GM18520 (cell line): Measurements from ENCODE around the gene STIP1.

Source experiments
- ATAC-seq: cut with Tn5 transposase; IDR thresholded peaks from one replicate; pipeline ENCODE4 v1.9.1; 2021; ENCODE audit not compliant: unreplicated experiment

STIP1 gene

DNA sequence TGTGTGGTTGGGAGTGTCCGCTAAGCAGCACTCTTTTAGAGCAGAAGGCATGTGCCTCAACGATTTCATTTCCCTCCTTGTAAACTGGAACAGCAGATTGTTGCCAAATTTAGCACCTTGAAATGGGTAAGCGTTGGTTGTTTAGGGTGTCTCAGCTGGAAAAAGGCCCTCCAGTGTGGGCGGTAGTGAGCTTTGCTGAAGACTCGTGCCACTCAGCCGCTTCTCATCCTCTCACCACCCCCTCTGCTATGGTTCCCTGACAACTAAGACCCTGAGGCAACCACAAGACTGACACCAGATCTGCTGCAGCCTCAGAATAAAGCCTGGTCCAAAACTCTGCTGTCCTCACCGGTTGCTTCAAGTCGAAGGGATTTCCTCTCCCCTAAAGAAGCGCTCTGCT, 10.7 kb downstream of the STIP1 start:
- no peak for ATAC-seq

DNA sequence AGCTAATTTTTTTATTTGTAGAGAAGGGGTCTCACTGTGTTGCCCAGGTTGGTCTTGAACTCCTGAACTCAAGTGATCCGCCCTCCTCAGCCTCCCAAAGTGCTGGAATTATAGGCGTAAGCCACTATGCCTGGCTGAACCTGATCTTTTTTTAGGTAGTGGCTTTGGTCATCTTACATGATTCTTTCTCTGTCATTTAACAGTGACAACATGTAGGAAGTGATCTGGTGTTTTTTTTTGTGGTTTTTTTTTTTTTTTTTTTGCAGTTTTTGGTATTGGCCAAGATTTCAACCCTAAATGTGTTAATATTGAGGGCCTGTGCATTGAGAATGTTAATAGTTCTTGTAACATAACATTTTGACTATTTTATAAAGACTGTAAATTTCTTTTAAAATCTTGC, 12.5 kb downstream of the STIP1 start:
- ATAC-seq: no peak

DNA sequence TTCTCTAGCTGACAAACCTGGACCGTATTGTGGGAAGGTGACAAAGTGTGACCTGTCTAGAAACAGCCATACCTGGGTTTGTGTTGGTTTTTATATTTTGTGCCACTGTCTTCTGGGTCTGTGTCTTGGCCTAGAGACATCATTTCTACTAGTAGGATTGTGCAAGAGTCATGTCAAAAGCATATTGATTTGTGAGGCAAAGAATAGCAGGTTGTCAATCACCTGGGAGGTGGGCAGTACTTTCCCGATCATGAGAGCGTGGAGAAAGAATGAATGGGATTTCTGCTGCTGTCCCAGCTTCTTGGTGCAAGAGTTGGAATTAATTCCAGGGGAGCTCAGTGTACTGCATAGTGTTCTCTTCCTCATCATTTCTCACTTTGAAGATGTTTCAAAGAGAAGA, 15.6 kb downstream of the STIP1 start:
- ATAC-seq: no peak

DNA sequence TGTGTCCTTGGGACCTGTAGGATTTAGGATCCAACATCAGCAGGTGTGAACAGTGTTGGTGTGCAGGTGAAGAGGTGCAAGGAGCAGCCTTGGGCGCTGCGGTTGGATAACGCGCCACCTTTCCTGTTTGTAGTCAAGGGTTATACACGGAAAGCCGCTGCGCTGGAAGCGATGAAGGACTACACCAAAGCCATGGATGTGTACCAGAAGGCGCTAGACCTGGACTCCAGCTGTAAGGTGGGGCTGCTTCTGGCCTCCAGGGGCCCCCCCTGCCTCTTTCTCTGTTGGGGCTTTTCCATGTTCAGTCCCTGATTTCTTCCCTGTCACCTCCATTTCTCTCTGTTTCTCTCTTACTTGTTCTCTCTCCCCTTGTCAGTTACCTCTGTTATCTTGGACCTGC, 17.0 kb downstream of the STIP1 start:
- ATAC-seq: no peak

DNA sequence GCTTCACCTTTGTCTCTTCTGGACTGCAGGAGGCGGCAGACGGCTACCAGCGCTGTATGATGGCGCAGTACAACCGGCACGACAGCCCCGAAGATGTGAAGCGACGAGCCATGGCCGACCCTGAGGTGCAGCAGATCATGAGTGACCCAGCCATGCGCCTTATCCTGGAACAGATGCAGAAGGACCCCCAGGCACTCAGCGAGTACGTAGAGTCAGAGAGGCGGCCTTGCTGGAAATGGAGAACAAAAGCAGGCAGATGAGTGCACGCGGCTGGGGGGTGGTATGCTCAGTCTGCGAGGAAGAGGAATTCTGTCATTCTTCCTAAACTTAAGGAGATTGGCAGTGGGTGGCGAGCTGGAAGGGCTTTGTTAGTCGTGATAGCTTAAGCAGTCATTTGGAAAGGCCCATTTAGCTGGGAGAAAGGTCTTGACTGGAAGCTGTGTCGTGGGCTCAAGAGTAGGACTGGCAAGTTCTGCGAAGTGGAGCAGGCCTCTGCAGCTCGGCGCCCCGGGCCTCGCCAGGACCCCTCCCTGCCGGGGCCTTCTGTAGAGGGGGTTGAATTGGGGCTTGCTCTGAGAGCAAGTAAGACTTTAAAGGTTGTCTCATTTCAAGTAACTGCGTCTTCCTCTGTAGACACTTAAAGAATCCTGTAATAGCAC, 17.6 kb downstream of the STIP1 start:
- no peak for ATAC-seq

DNA sequence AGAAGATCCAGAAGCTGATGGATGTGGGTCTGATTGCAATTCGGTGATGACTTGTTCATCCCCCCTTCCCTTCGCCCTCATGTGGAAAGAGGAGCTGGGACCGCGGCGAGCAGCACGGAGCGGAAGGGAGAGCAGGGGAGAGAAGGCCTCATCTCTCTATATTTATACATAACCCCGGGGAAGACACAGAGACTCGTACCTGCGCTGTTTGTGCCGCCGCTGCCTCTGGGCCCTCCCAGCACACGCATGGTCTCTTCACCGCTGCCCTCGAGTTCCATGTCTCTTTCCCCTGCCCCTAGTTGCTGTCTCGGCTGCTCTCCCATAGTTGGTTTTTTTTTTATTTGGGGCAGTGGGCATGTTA, 18.1 kb downstream of the STIP1 start:
- ATAC-seq: no peak

DNA sequence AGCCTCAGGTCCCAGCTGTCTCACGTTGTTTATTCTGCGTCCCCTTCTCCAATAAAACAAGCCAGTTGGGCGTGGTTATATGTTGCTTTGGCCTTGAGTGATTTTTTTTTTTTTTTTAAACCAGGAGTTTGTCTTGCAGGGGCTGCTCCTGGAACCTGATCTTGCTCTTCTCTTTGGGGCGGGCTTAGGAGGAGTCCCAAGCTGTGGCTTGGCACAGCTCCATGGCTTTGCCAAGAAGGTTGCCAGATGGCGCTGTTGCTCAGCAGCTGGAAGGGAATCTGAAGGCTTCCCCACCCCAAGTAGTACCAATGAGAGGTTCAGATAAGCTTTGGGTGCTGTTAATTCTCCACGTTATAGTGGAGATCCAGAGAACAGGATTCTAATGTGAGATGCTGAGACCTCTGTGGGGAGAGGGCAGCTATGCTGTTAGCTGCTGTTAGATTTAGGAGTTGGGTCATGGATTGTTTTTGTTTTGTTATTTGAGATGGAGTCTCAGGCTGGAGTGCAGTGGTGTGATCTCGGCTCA, 18.6 kb downstream of the STIP1 start:
- no peak for ATAC-seq

DNA sequence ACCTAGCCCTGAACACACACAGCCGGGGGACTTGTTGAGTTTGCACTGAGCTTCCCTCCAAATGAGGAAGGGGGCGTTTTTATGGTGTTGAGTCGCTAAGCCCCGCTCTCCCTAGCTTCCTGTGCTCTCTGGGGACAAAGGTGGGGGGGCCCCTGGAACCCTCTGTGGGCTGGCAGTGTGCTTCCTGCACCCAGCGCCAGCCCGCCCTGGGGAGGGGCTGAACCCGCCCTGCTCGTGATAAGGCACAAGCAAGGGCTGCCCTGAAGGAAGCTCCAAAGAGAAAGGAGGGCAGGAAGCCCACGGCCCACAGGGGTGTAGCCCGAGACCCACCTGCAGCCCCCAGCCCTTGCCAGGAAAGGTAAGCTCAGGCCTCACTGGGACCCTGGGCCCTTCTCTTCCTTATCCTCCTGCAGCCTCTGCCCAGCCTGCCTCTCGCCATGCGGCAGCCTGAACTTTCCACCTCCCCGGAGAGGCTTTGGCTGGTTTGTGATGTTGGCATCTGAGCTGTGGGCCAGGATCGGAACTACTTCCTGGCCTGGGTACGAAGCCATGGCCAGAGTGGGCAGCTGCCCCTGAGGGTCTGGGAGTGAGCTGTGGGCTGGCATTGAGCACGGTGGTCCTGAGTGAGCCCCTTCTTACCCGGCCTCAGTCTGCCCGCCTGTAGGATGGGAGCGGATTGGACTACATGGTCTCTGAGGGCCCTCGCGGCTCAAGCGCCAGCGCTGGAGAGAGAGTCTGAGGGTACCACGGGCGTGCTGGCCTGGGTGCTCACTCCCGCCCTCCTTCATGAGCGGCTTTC, 20.7 kb downstream of the STIP1 start, which contains the start of gene FERMT3:
Gene FERMT3, plus strand, starts transcription at position 265 of the 799 bp plus-strand sequence. CDS start 644 bp downstream, outside the sequence.
- ATAC-seq: no peak

DNA sequence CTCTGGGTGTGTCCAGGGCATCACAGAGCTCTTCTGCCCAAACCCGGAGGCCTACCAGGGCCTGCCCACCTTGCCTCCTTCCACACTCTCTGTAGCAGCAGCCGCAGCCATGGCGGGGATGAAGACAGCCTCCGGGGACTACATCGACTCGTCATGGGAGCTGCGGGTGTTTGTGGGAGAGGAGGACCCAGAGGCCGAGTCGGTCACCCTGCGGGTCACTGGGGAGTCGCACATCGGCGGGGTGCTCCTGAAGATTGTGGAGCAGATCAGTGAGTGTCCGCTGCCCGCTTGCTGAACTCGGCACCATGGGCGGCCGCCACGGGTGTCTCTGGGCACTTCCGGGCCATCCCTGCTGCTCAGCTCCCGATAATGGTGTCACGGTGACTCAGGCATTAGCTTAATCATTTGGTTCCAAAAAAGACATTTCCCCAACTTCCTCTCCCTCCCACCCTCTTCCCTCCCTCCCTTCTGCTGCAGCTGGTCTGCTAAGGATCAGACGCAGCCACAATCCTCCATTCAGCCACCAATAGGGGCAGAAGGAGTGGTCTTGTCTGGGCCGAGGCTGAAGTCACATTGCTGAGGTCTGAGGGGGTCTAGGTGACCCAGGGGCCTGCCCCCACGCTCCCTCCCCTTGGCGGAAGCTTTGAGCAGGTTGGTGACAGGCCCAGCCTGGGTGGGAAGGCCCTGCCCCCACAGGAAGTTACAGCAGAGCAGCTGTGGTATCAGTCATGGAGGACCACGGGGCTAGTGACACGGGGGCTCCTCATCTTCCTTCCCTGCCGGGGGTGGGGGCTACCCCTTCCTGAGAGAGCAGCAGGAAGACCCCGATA, 21.5 kb downstream of the STIP1 start:
- peak; percentile 47 for ATAC-seq

DNA sequence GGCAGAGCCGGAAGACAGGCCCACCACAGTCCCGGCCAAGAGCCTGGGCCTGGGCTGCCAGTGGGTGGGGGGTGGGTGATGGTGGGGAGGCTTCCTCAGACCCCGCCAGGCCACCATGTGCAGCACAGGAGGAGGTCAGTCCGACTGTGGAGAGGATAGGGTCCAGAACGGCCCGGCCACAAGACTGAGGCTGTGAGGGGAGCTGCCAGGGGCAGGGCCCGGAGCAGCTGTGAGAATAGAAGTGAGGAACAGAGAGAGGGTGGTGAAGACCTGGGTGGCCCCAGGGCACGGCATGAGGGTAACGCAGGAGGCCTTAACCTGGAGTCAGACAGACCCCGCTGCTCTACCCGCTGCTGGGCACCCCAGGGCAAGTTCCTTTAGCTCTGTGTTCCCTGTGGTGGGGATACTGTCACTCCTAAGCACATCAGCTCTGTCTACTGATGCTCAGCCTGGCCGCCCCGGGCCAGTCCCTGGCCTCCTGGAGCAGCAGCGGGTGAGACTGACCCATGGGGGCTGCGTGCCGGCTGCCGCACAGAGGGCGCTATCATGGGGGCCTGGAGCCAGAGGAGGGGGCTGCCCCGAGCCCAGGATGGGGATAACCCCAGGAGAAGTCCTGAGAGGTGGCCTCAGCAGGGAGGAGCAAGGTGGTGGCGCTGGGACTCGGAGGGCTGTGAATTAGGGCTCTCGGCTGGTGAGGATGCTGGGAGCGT, 22.3 kb downstream of the STIP1 start:
- ATAC-seq: no peak

DNA sequence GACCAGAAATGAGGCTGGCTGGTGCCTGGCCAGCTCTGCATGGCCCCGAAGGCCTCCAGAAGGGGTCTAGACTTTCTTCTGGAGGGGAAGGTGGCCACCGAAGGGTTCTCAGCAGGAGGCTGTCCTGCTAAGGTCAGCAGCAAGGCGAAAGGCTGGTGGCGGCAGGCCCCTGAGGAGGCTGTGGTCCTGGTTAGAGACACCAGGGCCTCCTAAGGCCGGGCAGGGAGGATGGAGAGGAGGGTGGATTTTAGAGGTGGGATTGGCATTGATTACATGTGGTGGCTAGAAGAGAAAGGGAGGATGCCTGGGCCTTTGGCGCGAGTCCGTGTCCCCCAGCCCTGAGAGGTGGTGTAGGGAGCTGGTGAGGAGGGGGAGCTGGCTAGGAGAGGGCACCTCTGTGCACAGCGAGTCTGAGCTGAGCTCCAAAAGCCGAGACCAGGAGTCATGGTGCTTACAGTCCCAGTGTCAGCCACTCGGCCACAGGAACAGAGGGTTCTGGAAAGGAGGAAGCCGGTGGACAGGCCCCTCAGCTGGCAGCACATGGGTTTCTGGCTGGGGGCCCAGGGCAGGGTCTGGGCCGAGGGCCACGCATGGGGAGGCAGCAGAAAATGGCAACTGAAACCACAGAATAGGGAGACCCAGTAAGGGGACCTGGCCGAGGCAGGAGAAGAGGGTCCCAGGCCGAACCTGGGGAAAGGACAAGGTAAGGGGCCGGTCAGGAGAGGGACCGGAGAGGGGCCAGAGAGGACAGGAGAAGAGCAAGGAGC, 23.0 kb downstream of the STIP1 start:
- ATAC-seq: no peak

DNA sequence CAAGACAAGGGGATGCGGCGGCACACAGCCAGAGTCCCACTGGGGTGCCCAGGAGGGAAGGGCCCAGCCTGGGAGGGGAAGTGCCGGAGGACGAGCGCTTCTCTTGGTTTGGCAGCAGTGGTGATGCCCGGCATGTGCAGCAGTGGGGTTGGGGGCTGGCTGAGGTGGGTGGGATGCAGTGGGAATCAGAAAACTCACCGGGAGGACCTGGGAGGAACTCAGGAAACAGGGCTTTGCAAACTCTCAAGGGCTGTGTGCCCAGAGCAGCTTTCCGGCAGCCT, 23.5 kb downstream of the STIP1 start:
- no peak for ATAC-seq

DNA sequence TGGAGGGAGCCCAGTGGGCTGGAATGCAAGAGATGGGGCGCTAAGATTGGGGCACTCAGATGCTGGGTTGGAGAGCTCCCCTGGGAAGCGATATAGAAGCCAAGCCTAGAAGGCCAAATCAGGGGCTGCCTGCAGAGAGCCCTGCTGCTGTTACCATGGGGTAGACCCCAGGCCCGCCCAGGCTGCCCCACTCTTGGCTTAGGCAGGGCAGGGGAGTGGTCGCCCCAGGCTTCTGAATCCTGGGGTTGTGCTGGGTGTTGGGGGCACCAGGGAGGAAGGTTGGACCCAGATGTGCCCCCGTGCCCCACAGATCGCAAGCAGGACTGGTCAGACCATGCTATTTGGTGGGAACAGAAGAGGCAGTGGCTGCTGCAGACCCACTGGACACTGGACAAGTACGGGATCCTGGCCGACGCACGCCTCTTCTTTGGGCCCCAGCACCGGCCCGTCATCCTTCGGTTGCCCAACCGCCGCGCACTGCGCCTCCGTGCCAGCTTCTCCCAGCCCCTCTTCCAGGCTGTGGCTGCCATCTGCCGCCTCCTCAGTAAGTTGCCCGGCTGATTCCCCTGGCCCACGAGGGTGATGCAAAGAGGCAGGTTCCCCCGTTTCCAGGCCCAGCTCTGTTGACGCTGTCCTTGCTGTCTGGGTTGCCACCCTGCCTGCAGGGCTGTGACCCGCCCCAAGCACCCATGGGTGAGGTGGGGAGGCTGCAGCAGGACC, 24.5 kb downstream of the STIP1 start:
- no peak for ATAC-seq

DNA sequence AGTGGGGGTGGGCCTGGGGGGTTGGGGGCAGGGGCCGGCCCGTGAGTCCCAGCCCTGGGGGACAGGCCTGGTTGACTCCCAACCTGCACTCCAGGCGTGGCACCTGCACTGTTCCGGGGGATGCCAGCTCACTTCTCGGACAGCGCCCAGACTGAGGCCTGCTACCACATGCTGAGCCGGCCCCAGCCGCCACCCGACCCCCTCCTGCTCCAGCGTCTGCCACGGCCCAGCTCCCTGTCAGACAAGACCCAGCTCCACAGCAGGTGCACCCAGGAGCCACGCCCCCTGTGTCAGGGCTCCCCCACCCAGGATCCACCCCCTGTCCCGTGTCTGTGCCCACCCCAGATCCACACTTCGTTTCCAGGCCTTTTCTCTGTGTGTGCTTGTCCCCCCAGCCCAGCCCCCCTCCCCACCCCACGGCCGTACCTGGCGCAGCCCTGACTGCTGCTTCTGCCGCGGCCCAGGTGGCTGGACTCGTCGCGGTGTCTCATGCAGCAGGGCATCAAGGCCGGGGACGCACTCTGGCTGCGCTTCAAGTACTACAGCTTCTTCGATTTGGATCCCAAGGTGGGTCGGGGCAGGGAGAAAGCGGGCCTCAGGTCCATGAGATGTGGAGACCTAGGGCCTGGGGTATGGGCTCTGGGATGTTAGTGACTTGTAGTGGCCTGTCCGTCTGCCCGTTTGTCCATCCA, 25.4 kb downstream of the STIP1 start:
- ATAC-seq: no peak

DNA sequence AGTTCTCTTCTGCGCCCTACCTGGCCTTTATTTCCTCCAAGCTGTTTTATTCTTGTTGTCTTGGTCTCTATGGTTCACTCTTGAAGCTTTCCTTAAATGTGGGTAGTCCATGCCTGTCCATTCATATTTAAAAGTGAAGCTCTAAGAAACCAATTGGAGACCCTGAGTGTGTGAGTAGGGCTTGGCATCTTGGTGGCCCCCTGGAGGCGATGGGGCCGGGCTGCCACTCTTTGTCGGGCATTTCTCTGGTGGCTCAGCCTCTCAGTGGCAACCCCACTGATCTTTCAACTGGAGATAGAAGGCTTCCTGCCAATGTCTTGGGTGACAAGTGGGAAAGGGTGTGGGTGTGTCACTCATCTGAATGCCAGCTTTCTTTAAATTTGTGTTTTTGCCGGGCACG, 30.9 kb downstream of the STIP1 start:
- ATAC-seq: no peak

DNA sequence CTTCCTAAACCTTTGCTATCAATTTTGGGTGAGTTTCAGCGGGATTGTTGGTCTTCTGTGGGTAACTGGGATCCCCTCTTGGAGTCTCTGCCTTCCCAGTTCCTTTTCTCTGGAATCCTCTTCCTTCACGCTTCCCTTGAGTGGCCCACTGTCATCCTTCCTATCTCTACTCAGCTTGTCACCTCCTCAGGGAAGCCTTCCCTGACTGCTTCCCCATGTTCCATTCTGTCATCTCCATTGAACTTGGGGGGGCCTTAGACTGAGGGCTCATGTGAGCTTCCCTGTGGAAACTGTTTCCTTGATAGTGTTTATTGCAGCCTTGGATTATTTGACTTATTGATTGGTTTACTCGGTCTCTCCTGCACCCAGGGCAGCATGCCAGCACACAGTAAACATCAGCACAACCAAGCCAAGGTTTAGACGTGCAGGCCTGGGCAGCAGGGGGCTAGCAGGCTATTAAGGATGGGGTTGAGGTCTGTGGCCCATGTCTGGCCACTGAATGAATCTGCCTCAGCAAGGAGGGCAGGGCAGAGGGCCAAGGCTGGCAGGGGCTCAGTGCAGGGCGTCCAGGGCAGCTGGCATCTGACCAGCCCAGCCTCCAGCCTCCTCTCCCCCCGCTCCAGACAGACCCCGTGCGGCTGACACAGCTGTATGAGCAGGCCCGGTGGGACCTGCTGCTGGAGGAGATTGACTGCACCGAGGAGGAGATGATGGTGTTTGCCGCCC, 32.8 kb downstream of the STIP1 start:
- no peak for ATAC-seq

DNA sequence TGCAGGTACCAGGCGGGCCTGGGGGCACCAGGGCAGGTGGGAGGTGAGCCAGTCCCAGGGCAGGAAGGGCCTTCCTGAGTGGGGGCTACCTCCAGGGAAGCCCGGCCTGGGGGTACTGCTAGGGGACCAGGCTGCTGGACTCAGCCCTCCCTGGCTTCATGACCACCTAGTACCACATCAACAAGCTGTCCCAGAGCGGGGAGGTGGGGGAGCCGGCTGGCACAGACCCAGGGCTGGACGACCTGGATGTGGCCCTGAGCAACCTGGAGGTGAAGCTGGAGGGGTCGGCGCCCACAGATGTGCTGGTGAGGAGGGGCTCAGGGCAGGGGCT, 33.3 kb downstream of the STIP1 start:
- ATAC-seq: no peak

DNA sequence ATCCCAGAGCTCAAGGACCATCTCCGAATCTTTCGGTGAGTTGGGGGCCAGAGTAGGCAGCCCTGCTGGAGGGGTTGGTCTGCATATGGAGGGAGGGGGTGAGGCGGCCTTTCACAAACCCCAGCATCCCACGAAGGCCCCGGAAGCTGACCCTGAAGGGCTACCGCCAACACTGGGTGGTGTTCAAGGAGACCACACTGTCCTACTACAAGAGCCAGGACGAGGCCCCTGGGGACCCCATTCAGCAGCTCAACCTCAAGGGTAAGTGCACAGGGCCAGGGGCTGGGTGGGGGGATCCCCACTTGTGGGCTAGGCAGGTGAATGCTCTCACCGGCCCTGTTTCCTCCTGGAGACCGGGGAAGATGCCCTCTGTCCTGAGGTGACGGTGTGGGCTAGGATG, 33.8 kb downstream of the STIP1 start:
- no peak for ATAC-seq

DNA sequence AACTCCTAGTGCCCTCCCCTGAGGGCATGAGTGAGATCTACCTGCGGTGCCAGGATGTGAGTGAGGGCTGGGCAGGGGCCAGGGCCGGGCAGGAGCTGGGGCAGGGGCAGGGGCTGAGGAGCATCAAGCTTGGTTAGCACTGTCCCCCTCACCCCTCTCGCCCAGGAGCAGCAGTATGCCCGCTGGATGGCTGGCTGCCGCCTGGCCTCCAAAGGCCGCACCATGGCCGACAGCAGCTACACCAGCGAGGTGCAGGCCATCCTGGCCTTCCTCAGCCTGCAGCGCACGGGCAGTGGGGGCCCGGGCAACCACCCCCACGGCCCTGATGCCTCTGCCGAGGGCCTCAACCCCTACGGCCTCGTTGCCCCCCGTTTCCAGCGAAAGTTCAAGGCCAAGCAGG, 34.3 kb downstream of the STIP1 start:
- ATAC-seq: no peak
